Mesothelial cell of epicardium (in vitro differentiated cells): Measurements from ENCODE around the gene LRRC18. TPM values are rescaled to one million over a fixed set of nuclear protein-coding genes. Genes with fewer than 3 reads are reported as not detected.

Experiments
- DNase-seq, 2 experiments: peaks; one replicate each; pipeline ENCODE4 v3.0.0; 2021; ENCODE audit warnings: low spot score in 2 of 2; ENCODE audit not compliant: unreplicated experiment in 2 of 2
- H3K27ac Mint-ChIP-seq: 2 replicates; pipeline ENCODE4 v1.8.0; 2021; ENCODE audit warnings: mixed read lengths
- H3K27me3 Mint-ChIP-seq: 2 replicates; pipeline ENCODE4 v1.8.0; 2021; ENCODE audit warnings: low read depth, mixed read lengths
- H3K36me3 Mint-ChIP-seq: 2 replicates; pipeline ENCODE4 v1.8.0; 2021; ENCODE audit warnings: mixed read lengths
- H3K4me1 Mint-ChIP-seq: 2 replicates; pipeline ENCODE4 v1.8.0; 2021; ENCODE audit warnings: mixed read lengths
- H3K4me3 Mint-ChIP-seq: 2 replicates; pipeline ENCODE4 v1.8.0; 2021; ENCODE audit warnings: mild to moderate bottlenecking, moderate library complexity, mixed read lengths
- H3K9me3 Mint-ChIP-seq: 2 replicates; pipeline ENCODE4 v1.8.0; 2021; ENCODE audit warnings: mixed read lengths
- CTCF ChIP-seq: fragments of 200-600 bp; sonication (generic); IDR thresholded peaks from one replicate; pipeline ENCODE4 v1.5.0; 2021; ENCODE audit warnings: antibody characterized with exemption; ENCODE audit not compliant: unreplicated experiment
- total RNA-seq: library from RNA; stranded (reverse); gene quantifications from 3 replicates; pipeline ENCODE4 v1.2.1, GENCODE V29; 2021

Gene LRRC18
- total RNA-seq, 1 donor from 2014 or later: not detected

- Mint-ChIP-seq H3K27me3 (peaks cover 45% of the 10 kb centered on the region), H3K4me1 (no peaks in the 10 kb centered on the region)
These were observed 38.7 kb upstream of the LRRC18 start for GRCh38 chr10:48978318-48978717.

GRCh38 chr10:48976196-48976595 is 36.6 kb upstream of the LRRC18 start:
- H3K27me3 Mint-ChIP-seq: peaks cover 60% of the 10 kb centered on the region
- H3K4me3 Mint-ChIP-seq: no peak overlapping the region
- no peak overlapping the region for H3K27ac Mint-ChIP-seq
- no peak for DNase-seq
- no peaks in the 10 kb centered on the region for H3K36me3 Mint-ChIP-seq
- H3K9me3 Mint-ChIP-seq: peaks cover 7% of the 10 kb centered on the region
- TF ChIP-seq CTCF: no peak
- H3K4me1 Mint-ChIP-seq: no peaks in the 10 kb centered on the region

More at GRCh38 chr10:48978318-48978717, 38.7 kb upstream of the LRRC18 start:
- no peaks in the 10 kb centered on the region for H3K9me3 Mint-ChIP-seq
- DNase-seq: no peak
- H3K27ac Mint-ChIP-seq: no peak overlapping the region
- no peak overlapping the region for H3K4me3 Mint-ChIP-seq
- TF ChIP-seq CTCF: no peak
- H3K36me3 Mint-ChIP-seq: no peaks in the 10 kb centered on the region

GRCh38 chr10:48974510-48975156 is 35.0 kb upstream of the LRRC18 start:
- Mint-ChIP-seq H3K4me1 (no peaks in the 10 kb centered on the region), H3K27me3 (peaks cover 62% of the 10 kb centered on the region), H3K9me3 (peaks cover 7% of the 10 kb centered on the region), H3K36me3 (no peaks in the 10 kb centered on the region), H3K27ac (no peak overlapping the region), H3K4me3 (no peak overlapping the region)
- no peak for DNase-seq
- no peak for TF ChIP-seq CTCF

GRCh38 chr10:48973065-48973464 is 33.4 kb upstream of the LRRC18 start:
- Mint-ChIP-seq H3K9me3 (peaks cover 7% of the 10 kb centered on the region), H3K27me3 (peaks cover 52% of the 10 kb centered on the region), H3K27ac (no peak overlapping the region), H3K36me3 (no peaks in the 10 kb centered on the region), H3K4me3 (no peak overlapping the region), H3K4me1 (no peaks in the 10 kb centered on the region)
- DNase-seq: no peak
- no peak for TF ChIP-seq CTCF

- TF ChIP-seq CTCF: no peak
- DNase-seq: no peak
- Mint-ChIP-seq H3K36me3 (no peaks in the 10 kb centered on the region), H3K4me1 (no peaks in the 10 kb centered on the region), H3K9me3 (peaks cover 7% of the 10 kb centered on the region), H3K4me3 (no peak overlapping the region), H3K27me3 (peaks cover 56% of the 10 kb centered on the region), H3K27ac (no peak overlapping the region)
These were observed 31.0 kb upstream of the LRRC18 start for GRCh38 chr10:48970654-48971053.

- Mint-ChIP-seq H3K27me3 (peaks cover 55% of the 10 kb centered on the region), H3K4me3 (no peak overlapping the region), H3K4me1 (no peaks in the 10 kb centered on the region), H3K36me3 (no peaks in the 10 kb centered on the region), H3K9me3 (peaks cover 7% of the 10 kb centered on the region), H3K27ac (no peak overlapping the region)
- no peak for TF ChIP-seq CTCF
- DNase-seq: no peak
These were observed 30.4 kb upstream of the LRRC18 start for GRCh38 chr10:48970046-48970445.
